HG02678 (cell line): ENCODE measurements around the gene LPP.
A peak's percentile ranks its signal among the peaks of the same experiment; 100 is the strongest.

Experiments used
- ATAC-seq: cut with Tn5 transposase; IDR thresholded peaks from one replicate; pipeline ENCODE4 v1.9.1; 2021; ENCODE audit warnings: mild to moderate bottlenecking, moderate library complexity; ENCODE audit not compliant: unreplicated experiment

Gene LPP

GRCh38 chr3:188351648-188352047 lies 197.7 kb downstream of the LPP start:
- no peak for ATAC-seq

GRCh38 chr3:188352196-188352927 lies 198.4 kb downstream of the LPP start:
- ATAC-seq: no peak

DNA sequence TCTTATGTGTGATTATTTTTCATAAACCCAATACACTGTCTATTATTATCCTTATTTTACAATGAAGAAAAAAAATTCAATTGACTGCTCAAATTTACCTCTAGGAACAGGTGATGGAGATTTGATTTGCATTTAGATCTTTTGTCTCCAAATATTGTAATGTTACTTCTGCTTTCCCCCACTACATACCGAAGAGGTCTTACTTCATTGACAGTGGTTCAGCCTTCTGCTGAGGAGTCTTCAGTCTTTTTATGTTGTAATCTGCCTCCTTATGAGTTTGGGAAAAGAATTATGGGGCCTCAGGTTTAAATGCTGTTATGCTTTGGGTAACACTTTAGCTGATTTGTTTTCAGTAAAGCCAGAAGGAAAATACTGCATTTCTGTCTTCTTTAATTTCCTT lies 199.5 kb downstream of the LPP start:
- no peak for ATAC-seq

GRCh38 chr3:188358787-188359493 lies 205.0 kb downstream of the LPP start:
- no peak for ATAC-seq

- ATAC-seq: no peak
These were observed 206.5 kb downstream of the LPP start for GRCh38 chr3:188360364-188360881.

- no peak for ATAC-seq
These were observed 207.9 kb downstream of the LPP start for GRCh38 chr3:188361888-188362287.

- no peak for ATAC-seq
These were observed 208.5 kb downstream of the LPP start for GRCh38 chr3:188362405-188362831.

DNA sequence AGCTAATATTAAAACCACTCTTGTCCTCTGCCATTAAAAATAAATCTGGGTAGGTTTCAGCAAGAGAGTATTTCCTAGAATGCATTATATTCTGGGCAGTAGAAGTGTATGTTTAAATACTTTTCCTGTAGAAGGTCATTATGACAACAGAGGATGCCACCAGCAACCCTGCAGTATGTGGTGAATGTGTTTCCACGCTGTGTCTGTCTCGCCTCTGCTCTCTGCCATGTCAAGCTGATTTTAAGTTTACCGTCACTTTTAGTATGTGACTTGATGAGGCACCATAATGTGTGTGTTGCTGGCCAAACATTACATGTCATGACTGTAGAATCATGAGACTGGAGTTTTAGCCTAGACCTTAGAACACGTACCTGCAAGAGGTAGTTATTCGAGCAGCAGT lies 211.2 kb downstream of the LPP start:
- ATAC-seq: no peak

- ATAC-seq: no peak
These were observed 212.2 kb downstream of the LPP start for GRCh38 chr3:188365988-188366698.

DNA sequence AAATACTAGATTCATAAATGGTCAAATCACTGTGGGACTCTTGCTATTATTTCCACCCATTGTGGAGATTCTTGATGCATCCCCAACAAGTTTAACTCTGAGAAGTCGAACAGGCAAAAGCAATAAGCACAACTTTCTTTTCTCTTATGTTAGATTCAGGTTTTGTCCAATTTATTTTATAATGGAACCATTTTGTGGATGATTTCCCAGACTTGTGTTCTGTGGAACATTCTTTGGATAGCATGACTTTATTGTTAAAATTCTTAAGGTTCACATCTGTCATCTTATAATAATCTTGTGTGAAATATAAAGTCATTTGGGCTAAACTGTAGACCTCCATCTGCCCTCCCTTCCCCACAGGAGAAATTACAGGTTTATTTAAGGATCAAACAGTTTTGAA lies 213.7 kb downstream of the LPP start:
- ATAC-seq: no peak

GRCh38 chr3:188369526-188369925 lies 215.6 kb downstream of the LPP start:
- no peak for ATAC-seq

DNA sequence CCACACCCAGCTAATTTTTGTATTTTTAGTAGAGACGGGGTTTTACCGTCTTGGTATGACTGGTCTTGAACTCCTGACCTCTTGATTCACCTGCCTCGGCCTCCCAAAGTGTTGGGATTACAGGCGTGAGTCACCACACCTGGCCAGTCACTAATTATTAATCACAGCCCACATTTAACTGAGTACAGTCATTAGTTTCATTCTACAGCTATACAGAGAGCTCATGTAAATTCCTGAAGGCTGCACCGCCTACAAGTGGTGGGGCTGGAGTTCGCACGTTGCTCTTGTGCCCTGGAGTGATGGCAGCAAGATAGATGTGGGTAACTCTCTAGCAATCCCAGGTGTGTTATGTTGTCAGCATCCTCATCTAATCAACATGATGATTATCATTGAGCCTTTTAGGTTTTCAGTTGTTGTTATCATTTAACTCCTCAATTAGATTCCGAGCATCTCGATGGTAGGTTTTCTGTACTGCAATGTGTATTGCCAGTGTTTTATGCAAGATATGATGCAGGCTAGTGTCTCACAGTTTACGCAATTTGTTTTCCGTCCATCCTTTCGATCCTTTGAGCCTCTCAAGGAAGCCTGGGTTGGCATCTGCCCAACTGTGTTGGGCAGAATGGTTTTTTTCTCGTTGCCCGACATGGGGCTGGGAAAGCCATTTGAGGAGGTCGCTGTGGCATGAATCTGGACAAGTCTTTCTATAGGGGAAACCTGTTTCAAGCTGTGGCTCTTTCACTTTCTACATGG lies 216.3 kb downstream of the LPP start:
- ATAC-seq: no peak

- ATAC-seq: no peak
These were observed 224.8 kb downstream of the LPP start for GRCh38 chr3:188378786-188379185.

GRCh38 chr3:188380252-188380651 lies 226.3 kb downstream of the LPP start:
- ATAC-seq: no peak

- no peak for ATAC-seq
These were observed 226.8 kb downstream of the LPP start for GRCh38 chr3:188380722-188381121.

GRCh38 chr3:188383748-188384147 lies 229.8 kb downstream of the LPP start:
- ATAC-seq: no peak

DNA sequence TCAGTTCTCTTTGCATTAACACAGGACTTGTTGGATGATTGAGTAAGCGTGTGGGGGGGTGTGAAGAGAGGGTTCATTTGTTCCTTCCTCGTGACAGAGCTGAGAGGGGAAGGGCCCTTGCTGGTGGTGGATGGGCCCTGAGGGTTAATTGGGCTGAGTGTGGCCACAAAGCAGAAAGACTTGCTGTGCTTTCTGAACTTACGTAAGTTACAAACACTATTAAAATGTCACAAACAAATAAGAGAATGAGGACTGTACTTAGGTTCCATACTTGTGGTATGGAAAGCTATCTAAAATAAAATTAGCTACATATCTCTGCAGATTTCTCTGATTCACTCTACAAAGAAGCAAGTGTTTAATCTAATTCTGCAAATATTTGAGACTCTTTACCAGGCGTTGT lies 231.3 kb downstream of the LPP start:
- ATAC-seq: no peak

DNA sequence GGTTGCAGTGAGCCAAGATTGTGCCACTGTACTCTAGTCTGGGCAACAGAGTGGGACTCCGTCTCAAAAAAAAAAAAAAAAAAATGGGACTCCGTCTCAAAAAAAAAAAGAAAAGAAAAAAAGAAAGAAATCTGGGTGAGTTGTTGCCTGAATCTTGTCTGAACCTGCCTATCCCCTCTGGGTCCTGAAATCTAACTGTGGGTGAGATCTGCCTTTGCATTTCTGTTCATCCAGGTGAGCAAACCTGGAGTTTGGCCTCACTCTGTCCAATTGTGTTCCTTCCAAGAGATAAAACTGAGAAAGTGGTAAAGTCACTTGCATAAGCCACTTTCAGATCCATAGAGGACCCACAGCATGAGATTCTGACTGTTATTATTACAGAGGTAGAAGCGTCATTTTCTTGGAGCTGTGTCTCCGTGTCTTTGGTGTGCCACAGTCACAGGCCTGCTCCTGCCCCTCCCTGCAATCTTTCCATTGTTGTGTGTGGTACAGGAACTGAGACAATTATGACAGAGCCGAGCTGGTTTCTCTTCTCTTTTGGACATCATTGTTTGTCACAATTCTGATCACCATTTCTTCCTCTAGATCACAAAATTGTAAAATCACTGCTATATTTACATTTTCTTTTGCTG lies 235.9 kb downstream of the LPP start:
- peak; percentile 97 for ATAC-seq

DNA sequence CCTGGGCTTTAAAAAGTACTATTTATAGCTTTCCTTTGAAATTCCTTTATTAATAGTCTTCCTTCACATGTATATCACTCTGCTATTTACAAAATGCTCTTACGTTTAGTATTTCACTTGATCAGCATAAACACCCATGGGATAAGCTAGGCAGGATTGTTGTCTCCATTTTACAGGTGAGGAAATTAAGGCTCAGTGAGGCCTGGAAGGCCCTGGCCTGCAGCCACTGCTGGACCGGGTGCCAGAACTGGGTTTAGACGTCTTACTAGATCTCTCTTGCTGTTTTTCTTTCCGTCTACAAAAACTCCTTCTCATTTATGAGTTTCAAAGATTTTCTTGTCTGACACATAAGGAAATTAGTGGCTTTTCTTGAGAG lies 236.4 kb downstream of the LPP start:
- ATAC-seq: peak; percentile 5

DNA sequence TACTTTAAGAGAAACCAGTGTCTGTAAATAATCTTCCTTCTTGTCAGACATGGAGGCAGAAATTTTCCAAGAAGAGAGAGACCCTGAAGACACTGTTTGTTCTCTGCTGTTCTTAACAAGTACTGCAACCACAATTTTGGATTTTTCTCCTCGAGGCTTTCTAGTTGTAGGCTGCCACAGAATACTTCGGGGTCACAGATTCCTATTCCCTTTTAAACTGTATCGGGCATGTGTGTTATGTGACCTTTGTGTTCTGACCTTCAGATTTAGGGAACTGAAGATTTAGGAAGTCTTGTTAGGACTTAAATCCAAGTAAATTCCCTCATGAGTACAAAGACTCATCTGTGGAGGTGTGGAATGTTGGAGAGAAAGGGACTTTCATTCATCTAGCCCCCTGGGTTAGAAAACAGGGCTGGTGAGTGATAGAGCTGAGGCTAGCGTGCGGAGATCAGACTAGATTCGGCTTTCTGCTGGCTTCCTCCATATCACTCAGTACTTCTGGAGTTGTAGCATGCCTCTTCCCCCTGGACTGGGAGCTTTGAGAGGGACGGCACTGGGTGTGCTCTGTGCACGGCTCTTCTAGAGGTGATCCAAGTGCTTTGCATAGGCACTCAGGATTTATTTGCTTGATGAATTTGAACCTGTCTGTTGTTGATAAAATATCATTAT lies 237.0 kb downstream of the LPP start:
- no peak for ATAC-seq
